Muscle layer of duodenum (tissue), 2 donors: ENCODE measurements around the gene CATSPERB.
A peak's percentile ranks its signal among the peaks of the same experiment; 100 is the strongest.
"Not testable (repeated sequence)": the region's sequence is repeated elsewhere in the genome, so short reads cannot be mapped to it uniquely, and the experiment has no call there.

ENCODE experiments used
- H3K27ac ChIP-seq: one replicate; pipeline ENCODE4 v1.7.0; 2013; ENCODE audit warnings: mild to moderate bottlenecking, low read length
- H3K27me3 ChIP-seq: one replicate; pipeline ENCODE4 v1.7.0; 2013; ENCODE audit warnings: low read depth, mild to moderate bottlenecking, control low read depth, low read length
- H3K36me3 ChIP-seq, 2 donors: one replicate each; pipeline ENCODE4 v1.7.0; 2013; ENCODE audit warnings: low read length in 2 of 2, control low read depth in 1 of 2, mild to moderate bottlenecking in 1 of 2; ENCODE audit not compliant: insufficient read depth in 2 of 2, control insufficient read depth in 1 of 2
- H3K4me1 ChIP-seq, 2 donors: one replicate each; pipeline ENCODE4 v1.7.0; 2013; ENCODE audit warnings: low read length in 2 of 2, mild to moderate bottlenecking in 2 of 2, control low read depth in 1 of 2, moderate library complexity in 1 of 2; ENCODE audit not compliant: insufficient read depth in 2 of 2, control insufficient read depth in 1 of 2
- H3K4me3 ChIP-seq, 2 donors: one replicate each; pipeline ENCODE4 v1.7.0; 2013; ENCODE audit warnings: low read length in 2 of 2, low read depth in 1 of 2, mild to moderate bottlenecking in 1 of 2
- H3K9me3 ChIP-seq, 2 donors: one replicate each; pipeline ENCODE4 v1.7.0; 2013; ENCODE audit warnings: low read length in 2 of 2, control low read depth in 1 of 2, mild to moderate bottlenecking in 1 of 2; ENCODE audit not compliant: control insufficient read depth in 1 of 2
- donor health status: healthy.

CATSPERB gene

DNA sequence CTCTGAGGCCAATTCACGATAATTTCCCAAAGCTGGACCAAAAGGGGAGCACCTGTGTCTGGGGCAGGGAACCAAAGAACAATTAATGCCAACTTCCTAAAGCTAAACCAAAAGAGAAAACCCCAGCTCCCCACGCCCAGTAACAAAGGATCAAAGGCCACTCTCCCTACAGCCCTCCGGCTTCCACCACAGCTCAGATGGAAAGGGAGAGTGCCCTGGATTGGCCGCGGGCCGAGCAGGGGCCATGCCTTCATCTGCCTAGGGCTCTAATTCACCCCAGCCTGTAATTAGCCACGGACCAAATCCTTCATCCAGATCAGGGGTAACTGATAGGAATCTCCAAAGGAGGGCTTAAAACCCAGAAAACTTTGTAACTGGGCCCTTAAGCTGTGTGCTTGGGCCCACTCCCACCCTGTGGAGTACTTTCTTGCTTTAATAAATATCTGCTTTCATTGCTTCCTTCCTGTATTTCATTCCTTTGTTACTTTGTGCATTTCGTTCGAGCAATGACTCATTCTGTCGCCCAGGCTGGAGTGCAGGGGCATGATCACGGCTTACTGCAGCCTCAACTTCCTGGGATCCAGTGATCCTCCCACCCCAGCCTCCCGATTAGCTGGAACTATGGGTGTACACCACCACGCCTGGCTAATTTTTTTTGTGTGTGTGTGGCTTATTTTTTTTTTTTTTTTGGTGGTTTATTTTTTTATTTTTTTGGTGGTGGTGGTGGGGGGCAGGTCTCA, 156.2 kb downstream of the CATSPERB start:
- Histone ChIP-seq H3K4me3 (no peak overlapping the region), H3K36me3 (no peaks in the 10 kb centered on the region), H3K27ac (no peak overlapping the region), H3K4me1 (peaks cover 0 to 6% of the 10 kb centered on the region in 2 donors), H3K9me3 (no peaks in the 10 kb centered on the region), H3K27me3 (no peaks in the 10 kb centered on the region)

GRCh38 chr14:91573894-91574837, 157.7 kb downstream of the CATSPERB start:
- peak overlapping the region; percentile 40 to 67 for H3K4me3 ChIP-seq
- H3K27ac ChIP-seq, result no peak overlapping the region
- no peaks in the 10 kb centered on the region for H3K27me3 ChIP-seq
- peaks cover 0 to 6% of the 10 kb centered on the region in 2 donors for H3K4me1 ChIP-seq
- H3K9me3 ChIP-seq, result no peaks in the 10 kb centered on the region
- no peaks in the 10 kb centered on the region for H3K36me3 ChIP-seq

GRCh38 chr14:91573528-91573893, 158.4 kb downstream of the CATSPERB start:
- Histone ChIP-seq H3K4me3 (no peak overlapping the region), H3K36me3 (no peaks in the 10 kb centered on the region), H3K27ac (no peak overlapping the region), H3K27me3 (no peaks in the 10 kb centered on the region), H3K9me3 (no peaks in the 10 kb centered on the region), H3K4me1 (peaks cover 0 to 6% of the 10 kb centered on the region in 2 donors)

- peaks cover 0 to 6% of the 10 kb centered on the region in 2 donors for H3K4me1 ChIP-seq
- no peak overlapping the region for H3K4me3 ChIP-seq
- no peaks in the 10 kb centered on the region for H3K36me3 ChIP-seq
- H3K27ac ChIP-seq, result no peak overlapping the region
- H3K27me3 ChIP-seq, result no peaks in the 10 kb centered on the region
- no peaks in the 10 kb centered on the region for H3K9me3 ChIP-seq
Measured at GRCh38 chr14:91570021-91570420, 161.9 kb downstream of the CATSPERB start.

DNA sequence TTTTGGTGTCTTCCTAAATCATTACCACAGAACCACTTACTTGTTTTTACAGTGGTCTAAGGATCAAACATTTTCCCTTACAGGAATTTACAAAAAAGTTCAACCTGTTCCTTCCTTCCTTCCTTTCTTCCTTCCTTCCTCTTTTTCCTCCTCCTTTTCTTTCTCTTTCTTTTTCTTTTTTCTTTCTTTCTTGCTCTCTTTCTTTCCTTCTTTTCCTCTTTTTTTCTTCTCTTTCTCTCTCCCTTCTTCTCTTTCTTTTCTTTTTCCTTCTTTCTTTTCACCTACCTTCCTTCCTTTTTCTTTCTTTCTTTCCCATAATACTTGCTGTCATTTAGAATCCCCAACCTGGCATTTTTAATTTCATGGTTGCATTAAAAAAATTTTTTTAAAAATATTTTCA, 162.6 kb downstream of the CATSPERB start:
- H3K4me1 ChIP-seq, result peaks cover 0 to under 1% of the 10 kb centered on the region in 2 donors

DNA sequence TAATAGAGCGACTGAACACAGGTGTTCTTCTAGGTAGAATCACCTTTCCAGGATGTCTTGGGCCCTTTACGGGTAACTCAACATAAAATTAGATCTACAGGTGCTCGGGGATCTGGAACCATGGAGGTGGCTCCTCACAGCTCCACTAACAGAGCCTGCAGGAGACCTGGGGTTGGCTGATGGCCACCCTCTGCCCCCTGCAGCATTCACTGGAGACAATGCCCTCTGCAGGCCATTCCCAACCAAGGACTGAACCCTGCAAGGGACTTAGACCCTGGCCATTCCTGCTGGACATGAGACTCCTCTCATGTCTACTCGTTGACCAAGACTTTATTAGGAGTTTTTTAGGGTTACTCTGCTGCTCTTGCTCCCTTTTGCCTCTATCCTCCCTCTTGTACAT, 163.3 kb downstream of the CATSPERB start:
- Histone ChIP-seq H3K36me3 (no peaks in the 10 kb centered on the region), H3K27ac (no peak overlapping the region), H3K9me3 (no peaks in the 10 kb centered on the region), H3K4me3 (no peak overlapping the region), H3K4me1 (no peaks in the 10 kb centered on the region), H3K27me3 (no peaks in the 10 kb centered on the region)

More for the DNA sequence above, 162.6 kb downstream of the CATSPERB start:
- Histone ChIP-seq H3K27me3 (no peaks in the 10 kb centered on the region), H3K9me3 (no peaks in the 10 kb centered on the region), H3K4me3 (no peak overlapping the region), H3K27ac (no peak overlapping the region), H3K36me3 (no peaks in the 10 kb centered on the region)

DNA sequence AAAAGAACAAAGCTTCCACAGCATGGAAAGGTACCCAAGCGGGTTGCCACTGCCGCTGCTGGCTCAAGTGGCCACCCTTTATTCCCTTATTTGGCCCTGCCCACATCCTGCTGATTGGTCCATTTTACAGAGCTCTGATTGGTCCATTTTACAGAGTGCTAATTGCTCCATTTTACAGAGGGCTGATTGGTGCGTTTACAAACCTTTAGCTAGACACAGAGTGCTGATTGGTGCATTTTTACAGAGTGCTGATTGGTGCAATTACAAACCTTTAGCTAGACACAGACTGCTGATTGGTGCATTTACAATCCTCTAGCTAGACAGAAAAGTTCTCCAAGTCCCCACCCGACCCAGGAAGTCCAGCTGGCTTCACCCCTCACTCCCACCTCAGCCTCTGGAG, 164.1 kb downstream of the CATSPERB start:
- not testable (repeated sequence) for H3K27me3 ChIP-seq, H3K27ac ChIP-seq, H3K4me3 ChIP-seq, H3K36me3 ChIP-seq, H3K4me1 ChIP-seq, H3K9me3 ChIP-seq

DNA sequence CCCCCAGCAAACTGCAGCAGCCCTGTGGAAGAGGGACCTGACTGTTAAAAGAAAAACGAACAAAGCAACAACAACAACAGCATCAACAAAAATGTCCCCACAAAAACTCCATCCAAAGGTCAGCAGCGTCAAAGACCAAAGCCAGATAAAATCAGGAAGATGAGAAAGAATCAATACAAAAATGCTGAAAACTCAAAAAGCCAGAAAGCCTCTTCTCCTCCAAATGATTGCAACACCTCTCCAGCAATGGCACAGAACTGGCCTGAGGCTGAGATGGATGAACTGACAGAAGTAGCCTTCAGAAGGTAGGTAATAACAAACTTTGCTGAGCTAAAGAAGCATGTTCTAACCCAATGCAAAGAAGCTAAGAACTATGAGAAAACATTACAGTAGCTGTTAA, 176.4 kb downstream of the CATSPERB start:
- Histone ChIP-seq H3K27me3 (no peaks in the 10 kb centered on the region), H3K36me3 (no peaks in the 10 kb centered on the region), H3K9me3 (no peaks in the 10 kb centered on the region), H3K4me1 (no peaks in the 10 kb centered on the region), H3K27ac (no peak overlapping the region), H3K4me3 (no peak overlapping the region)

GRCh38 chr14:91554535-91555332, 177.2 kb downstream of the CATSPERB start:
- no peaks in the 10 kb centered on the region for H3K4me1 ChIP-seq
- no peaks in the 10 kb centered on the region for H3K36me3 ChIP-seq
- H3K9me3 ChIP-seq, result no peaks in the 10 kb centered on the region
- H3K27me3 ChIP-seq, result no peaks in the 10 kb centered on the region
- no peak overlapping the region for H3K27ac ChIP-seq
- no peak overlapping the region for H3K4me3 ChIP-seq

DNA sequence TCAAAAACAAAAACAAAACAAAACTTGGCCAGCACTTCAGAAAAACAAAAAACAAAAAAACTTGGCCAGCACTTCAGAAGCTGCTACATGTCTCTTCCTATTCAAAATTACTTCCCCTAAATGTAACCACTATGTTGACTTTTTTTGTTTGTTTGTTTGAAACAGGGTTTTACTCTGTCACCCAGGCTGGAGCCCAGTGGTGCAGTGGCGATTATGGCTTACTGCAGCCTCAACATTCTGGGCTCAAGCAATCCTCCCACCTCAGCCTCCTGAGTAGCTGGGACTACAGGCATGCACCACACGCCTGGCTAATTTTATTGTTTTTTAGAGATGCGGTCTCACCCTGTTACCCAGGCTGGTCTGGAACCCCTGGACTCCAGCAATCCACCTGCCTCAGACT, 183.8 kb downstream of the CATSPERB start:
- no peaks in the 10 kb centered on the region for H3K36me3 ChIP-seq
- H3K27ac ChIP-seq, result no peak overlapping the region
- H3K9me3 ChIP-seq, result no peaks in the 10 kb centered on the region
- H3K4me1 ChIP-seq, result no peaks in the 10 kb centered on the region
- H3K27me3 ChIP-seq, result no peaks in the 10 kb centered on the region
- no peak overlapping the region for H3K4me3 ChIP-seq
